Activated T-cell treated with anti-CD3 and anti-CD28 coated beads, Interleukin-2, amount 50 U/mL, for 48 hours (primary cell): ENCODE results near the gene WNT5B.

Experiments used
- DNase-seq, 2 experiments: peaks; one replicate each; pipeline ENCODE4 v3.0.0-alpha.2; 2020

Gene WNT5B

GRCh38 chr12:1630827-1631591 lies 2.0 kb downstream of the WNT5B start:
- no peak for DNase-seq

GRCh38 chr12:1632702-1633101 lies 3.7 kb downstream of the WNT5B start:
- DNase-seq, result no peak

DNA sequence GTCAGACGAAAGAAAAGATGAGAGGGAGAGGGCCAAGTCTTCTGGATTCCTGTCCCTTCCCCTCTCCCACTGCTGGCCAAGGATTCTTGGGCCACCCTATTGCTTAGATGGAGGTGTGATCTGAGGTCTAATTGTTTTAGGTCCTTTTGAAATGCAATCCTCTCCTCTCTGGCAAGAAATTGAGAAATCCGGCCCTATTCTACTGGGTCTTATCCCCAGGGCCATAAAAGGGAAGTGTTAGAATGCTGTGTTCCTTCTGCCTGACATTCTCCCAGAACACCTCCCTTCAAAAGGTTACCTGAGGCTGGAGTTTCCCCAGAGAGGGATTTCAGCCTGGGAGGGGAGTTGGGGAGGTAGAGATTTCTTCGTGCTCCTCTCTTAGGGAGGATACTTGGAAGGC lies 4.4 kb downstream of the WNT5B start:
- DNase-seq, result no peak

- DNase-seq, result no peak
Measured at GRCh38 chr12:1634149-1634548, 5.1 kb downstream of the WNT5B start.

DNA sequence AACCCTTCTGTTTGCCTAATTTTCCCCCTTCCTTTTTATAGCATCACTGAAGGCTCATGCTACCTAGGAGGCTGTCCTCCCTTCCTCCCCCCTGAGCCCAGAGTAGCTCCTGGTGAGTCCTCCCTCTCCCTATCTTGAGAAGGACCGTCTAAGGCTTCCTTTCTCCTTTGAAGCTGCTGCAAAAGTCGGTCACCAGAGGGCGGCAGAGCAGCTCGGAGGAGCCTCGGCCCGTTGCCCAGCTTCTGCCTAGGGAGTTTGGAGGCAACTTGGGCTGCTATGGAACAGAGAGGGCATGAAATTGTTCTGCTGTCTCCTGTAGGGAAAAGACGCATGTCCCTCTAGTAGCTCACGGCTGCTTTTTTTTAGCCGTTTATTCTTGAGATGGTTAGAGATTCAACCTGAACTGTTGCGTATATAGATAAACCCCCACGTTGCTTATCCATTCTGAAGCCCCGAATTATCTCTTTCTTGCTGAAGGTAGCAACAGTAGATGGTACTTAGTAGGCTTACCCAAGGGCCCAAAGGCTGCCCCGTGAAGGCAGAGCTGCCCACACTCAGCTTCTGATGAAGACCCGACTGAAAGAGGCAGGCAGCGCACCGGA lies 5.7 kb downstream of the WNT5B start:
- DNase-seq, result peak; percentile 75 to 78

DNA sequence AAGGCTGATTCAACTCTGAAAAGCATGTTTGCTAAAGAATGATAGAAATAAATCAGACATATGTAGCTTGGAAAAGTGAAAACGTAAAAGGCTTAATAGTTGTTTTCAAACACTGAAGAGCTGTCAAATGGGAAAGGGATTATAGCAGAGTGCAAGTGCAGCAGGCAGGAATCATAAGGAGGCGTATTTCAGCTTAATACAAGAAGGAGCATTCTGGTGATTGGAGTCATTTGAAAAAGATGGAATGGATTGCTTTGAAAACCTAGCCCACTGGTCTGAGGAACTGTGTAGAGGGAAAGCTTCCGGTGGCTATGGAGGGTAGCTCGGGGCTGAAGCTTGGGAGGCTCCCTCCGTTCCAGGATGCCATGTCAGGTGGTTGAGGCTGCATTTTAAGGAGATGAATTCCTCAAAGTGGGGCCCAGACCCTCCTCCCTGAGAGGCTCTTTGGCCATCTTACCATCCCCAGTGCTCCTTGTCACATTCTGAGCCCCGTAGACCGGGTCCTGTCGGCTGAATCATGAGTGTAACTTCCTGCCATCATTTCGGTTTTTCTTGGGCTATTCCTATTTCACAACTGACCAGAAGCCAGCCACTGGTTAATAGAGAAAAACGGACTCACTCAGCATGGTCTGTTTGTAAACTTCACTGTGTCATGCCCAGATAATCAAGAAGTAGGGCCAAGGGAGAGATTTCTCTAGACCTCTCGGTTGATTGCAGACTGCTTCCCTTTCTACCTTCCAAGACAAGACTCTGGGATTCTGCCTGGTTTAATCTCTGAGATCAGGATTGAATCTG lies 6.5 kb downstream of the WNT5B start:
- DNase-seq, result no peak

- DNase-seq, result no peak
Measured at GRCh38 chr12:1638203-1638602, 9.2 kb downstream of the WNT5B start.

GRCh38 chr12:1639538-1639937 lies 10.5 kb downstream of the WNT5B start:
- no peak for DNase-seq

DNA sequence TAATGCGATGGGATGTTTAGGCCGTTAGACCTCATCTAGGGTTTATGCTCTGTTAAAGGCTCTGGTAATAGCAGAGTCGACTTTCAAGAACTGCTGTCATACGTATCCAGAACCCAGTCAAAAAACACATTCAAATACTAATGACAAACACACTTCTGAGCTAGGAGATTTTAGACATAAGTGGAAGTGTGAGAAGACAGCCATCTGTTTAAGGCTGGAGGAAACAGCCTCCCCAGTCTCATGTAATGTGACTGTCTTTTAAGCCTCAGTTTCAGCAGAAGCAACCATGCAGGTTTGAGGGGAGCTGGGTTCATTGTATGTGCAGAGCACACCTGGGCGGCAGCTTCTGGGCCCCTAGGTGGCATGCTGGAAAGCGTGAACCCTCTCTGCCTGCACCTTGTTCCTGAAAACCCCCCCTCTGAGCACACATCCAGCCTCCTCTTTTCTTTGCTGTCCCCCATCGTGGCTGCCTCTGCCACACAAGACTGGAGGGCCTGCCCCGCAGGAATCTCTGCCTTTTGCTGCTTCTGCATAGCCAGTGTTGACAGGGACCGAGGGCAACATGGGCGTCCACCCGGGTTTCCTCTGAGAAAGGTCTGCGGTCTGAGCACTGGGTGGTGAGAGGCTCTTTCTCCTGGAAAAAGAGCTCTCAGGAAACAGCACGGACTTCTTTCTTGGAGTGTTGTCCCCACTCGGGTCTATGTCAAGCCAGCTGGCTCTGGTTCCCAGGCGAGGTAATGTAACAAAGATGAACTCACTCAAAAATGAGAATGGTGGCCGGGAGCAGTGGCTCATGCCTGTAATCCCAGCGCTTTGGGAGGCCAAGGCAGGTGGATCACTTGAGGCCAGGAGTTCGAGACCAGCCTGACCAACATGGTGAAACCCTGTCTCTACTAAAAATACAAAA lies 11.6 kb downstream of the WNT5B start:
- no peak for DNase-seq

GRCh38 chr12:1642513-1642912 lies 13.5 kb downstream of the WNT5B start:
- DNase-seq, result no peak

DNA sequence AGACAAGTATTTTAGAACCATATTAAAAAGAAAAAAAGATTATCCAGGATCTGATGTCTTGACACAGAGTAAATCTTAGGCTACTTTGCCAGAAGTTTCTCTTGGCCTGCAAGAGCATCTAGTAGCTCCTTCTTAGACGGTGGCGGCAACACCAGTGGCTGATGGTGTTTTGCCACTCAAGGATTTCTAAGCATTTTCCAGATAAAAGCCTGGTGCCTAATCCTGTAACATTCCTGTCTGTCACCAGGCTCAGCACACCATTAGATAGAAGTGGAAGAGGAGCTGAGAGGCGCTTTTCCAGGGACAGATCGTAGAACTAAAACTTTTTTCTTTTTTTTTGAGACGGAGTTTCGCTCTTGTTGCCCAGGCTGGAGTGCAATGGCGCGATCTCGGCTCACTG lies 14.0 kb downstream of the WNT5B start:
- no peak for DNase-seq

DNA sequence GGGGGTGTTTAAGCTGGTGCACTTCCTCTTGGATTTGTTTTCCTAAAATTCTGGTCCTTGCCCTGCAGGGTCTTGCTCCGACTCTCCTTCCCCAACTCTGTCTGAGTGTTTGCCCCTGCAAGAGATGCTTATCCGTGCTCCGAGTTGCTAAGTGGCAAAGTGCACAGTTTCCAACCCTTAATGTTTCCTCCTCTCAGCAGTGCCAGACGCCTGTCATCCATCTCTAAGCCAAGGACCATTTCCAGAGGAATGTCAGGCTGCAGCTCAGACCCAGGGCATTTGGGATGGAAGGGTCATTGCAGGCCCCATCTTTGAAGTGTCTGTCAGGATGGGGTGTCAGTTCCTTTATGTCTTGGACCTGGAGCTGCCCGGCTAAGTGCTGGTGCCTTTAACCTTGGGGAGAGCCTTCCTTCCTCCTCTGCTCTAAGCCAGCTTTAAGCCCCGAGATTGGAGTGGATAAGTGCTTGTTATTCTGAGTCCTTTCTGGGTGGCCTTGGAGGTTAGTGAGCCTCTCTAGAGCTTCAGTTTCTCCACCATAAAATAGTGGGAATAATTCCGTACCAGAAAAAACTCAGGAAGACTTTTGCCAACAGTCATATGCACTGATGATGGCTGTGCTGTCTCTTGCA lies 15.0 kb downstream of the WNT5B start:
- no peak for DNase-seq

DNA sequence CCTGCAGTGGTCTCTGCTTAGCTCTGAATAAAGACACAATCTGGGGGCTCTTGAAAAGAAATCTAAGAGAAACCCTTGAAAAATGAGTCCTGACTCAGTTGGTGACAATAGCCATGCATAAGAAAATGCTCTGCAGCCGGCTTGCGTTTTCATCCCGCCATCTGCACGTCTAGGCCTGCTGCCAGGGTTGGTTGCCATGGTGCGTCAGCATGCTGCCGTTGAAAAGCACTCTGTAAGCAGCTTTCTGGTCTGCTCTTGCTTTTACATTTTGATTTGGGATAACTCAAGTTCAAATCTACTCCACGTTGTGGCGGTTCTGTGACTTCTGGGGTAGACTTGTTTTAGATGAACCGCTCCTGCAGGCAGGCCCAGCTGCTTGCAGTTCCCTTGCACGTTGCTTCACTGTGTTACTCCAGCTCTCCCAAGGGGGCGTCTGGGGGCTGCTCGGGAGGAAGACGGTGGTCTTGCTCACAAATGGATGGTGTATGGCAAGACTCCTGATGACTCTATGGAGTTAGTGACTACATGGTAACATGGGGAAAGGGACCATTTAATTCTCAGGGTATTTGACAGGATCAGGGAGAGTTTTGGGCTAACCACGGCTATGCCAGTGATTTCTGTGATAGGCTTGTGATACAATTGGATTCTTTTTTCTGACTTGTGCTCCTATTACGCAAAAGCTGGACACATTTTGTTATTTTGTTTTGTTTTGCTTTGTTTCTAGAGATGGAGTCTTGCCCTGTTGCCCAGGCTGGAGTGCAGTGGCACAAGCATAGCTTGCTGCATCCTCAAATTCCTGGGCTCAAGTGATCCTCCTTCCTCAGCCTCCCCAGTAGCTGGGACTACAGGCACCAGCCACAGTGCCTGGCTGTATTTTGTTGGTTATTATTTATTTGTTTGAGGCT lies 15.8 kb downstream of the WNT5B start:
- no peak for DNase-seq

DNA sequence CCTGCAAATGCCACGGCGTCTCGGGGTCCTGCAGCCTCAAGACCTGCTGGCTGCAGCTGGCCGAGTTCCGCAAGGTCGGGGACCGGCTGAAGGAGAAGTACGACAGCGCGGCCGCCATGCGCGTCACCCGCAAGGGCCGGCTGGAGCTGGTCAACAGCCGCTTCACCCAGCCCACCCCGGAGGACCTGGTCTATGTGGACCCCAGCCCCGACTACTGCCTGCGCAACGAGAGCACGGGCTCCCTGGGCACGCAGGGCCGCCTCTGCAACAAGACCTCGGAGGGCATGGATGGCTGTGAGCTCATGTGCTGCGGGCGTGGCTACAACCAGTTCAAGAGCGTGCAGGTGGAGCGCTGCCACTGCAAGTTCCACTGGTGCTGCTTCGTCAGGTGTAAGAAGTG lies 16.8 kb downstream of the WNT5B start:
- DNase-seq, result no peak

GRCh38 chr12:1646569-1647284 lies 17.7 kb downstream of the WNT5B start:
- DNase-seq, result no peak

GRCh38 chr12:1647285-1647669 lies 18.2 kb downstream of the WNT5B start:
- DNase-seq, result no peak

DNA sequence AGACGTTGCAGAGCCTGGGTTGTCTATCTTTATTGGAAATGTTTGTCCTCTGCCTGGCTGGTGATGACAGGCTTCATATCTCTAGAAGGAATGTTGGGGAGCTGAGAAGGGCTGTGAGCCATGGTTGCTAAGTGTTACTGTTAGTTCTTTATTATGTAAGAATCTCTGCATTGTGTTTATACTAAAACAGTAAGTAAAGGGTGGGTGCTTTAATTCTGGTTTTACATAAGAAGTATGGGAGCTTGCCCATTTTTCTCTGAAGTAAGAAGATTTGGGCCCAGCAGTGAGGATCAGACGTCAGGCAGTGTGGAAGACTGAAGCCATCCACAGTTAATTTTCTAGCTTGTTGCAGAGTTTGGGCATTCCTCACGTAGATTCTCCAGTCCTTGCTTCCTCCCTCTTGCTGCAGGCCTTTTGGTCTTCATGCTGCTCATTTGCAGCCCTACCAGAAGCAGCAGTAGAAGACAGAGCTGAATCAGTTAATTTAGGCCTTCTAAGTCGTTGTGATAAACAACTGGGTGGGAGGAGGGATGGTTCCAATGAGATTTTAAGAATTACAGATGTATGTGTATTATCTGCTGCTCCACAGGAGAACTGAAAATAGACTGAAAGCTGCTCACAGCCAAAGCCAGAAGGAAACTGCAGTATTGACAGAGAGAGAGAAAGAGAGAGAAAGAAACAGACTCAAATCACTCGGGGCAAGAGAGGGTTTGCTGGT lies 21.4 kb downstream of the WNT5B start:
- DNase-seq, result no peak

DNA sequence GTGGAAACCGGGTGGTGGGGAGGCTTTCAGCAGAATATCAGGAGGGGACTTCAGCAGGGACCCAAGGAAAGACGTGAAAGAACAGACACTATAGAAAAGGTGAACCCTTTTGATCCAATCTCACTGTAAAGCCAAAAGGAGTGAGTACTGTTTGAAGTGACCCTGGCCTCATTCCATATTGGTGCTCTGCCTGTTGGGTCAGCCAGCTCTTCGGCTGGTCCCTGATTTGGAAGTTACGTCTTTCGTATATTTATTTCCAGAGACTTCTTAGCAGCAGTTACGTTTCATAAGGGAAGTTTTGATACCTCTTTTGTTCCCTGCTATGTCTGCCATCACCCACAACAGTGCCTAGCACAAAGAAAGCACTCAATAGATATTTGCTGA lies 21.9 kb downstream of the WNT5B start:
- DNase-seq, result no peak

- DNase-seq, result no peak
Measured at GRCh38 chr12:1651946-1652345, 22.9 kb downstream of the WNT5B start.

GRCh38 chr12:1655225-1655788 lies 26.3 kb downstream of the WNT5B start:
- no peak for DNase-seq
